SHP77 treated with DMSO at 0.1 percent for 48 hours (cell line): ENCODE data around the gene RRAD.

ENCODE experiments used
- DNase-seq: peaks from one replicate; lab custom pipeline; 2025; lab: John Stamatoyannopoulos, UW

The RRAD gene

GRCh38 chr16:66917741-66918140 lies 7.6 kb downstream of the RRAD start:
- no peak for DNase-seq

GRCh38 chr16:66916518-66916917 lies 8.8 kb downstream of the RRAD start:
- no peak for DNase-seq

GRCh38 chr16:66915041-66915440 lies 10.3 kb downstream of the RRAD start:
- DNase-seq, result no peak

GRCh38 chr16:66914541-66914940 lies 10.8 kb downstream of the RRAD start:
- no peak for DNase-seq

GRCh38 chr16:66913711-66914110 lies 11.6 kb downstream of the RRAD start:
- no peak for DNase-seq

GRCh38 chr16:66913081-66913480 lies 12.3 kb downstream of the RRAD start:
- DNase-seq, result no peak

- no peak for DNase-seq
These were observed 13.5 kb downstream of the RRAD start for GRCh38 chr16:66911801-66912200.

- DNase-seq, result no peak
These were observed 14.2 kb downstream of the RRAD start for GRCh38 chr16:66911112-66911511.

- DNase-seq, result no peak
These were observed 15.0 kb downstream of the RRAD start for GRCh38 chr16:66910175-66910940.

- no peak for DNase-seq
These were observed 16.4 kb downstream of the RRAD start for GRCh38 chr16:66908762-66909559.

- DNase-seq, result no peak
These were observed 17.2 kb downstream of the RRAD start for GRCh38 chr16:66908116-66908515.

- DNase-seq, result no peak
These were observed 18.2 kb downstream of the RRAD start for GRCh38 chr16:66906916-66907836.

GRCh38 chr16:66905633-66906539 lies 19.4 kb downstream of the RRAD start:
- DNase-seq, result no peak

- no peak for DNase-seq
These were observed 20.3 kb downstream of the RRAD start for GRCh38 chr16:66904846-66905632.

GRCh38 chr16:66904428-66904845 lies 20.9 kb downstream of the RRAD start:
- DNase-seq, result no peak

- DNase-seq, result no peak
These were observed 21.5 kb downstream of the RRAD start for GRCh38 chr16:66903544-66904427.

GRCh38 chr16:66902648-66903543 lies 22.4 kb downstream of the RRAD start:
- DNase-seq, result no peak

GRCh38 chr16:66901626-66902025 lies 23.7 kb downstream of the RRAD start:
- no peak for DNase-seq
